HS-5 (cell line): ENCODE results near the gene FERMT3.

ENCODE experiments used
- DNase-seq: peaks from one replicate; pipeline ENCODE4 v3.0.0-alpha.2; 2012; ENCODE audit warnings: low read depth

The FERMT3 gene

GRCh38 chr11:64249563-64250414, 43.3 kb downstream of the FERMT3 start:
- DNase-seq: no peak

GRCh38 chr11:64250415-64251015, 44.0 kb downstream of the FERMT3 start:
- DNase-seq: no peak

DNA sequence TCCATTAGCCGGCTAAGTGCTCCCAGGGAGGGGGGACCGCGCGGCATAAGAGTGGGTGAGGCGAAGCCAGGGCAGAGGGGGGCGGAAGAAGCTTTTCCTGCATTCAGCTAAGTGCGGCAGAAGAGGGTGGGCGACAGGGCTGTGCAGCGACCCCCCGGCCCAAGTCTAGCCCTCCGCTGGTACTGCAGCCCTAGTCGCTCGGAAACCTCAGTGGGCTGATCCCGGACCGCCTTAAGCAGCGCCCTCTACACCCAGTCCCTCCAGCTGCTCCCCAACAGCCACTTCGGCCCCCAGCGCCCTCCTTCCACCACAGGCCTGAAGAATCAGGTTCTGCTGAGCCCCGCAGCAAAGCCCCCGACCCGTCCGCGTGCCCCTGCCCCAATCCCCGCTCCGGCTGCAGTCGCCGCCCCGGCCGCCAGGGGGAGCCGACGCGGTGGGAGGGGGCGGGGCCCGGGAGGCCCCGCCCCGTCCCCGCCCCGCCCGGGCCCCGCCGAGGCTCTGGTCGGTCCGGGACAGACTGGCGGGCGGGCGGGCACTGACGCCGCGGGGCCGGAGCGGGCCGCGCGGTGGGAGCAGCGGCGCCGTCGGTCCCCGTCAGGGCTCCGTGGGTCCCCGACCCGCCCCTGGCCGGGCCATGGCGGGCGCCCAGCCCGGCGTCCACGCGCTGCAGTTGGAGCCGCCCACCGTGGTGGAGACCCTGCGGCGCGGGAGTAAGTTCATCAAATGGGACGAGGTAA, 44.7 kb downstream of the FERMT3 start, which contains the start of gene PLCB3:
PLCB3 (plus strand) TSS at position 515 of the 737 bp plus-strand sequence; CDS start at position 635, 120 bp downstream.
- no peak for DNase-seq

- no peak for DNase-seq
These were observed 45.2 kb downstream of the FERMT3 start for GRCh38 chr11:64251753-64252002.

GRCh38 chr11:64252003-64252872, 45.7 kb downstream of the FERMT3 start:
- no peak for DNase-seq

DNA sequence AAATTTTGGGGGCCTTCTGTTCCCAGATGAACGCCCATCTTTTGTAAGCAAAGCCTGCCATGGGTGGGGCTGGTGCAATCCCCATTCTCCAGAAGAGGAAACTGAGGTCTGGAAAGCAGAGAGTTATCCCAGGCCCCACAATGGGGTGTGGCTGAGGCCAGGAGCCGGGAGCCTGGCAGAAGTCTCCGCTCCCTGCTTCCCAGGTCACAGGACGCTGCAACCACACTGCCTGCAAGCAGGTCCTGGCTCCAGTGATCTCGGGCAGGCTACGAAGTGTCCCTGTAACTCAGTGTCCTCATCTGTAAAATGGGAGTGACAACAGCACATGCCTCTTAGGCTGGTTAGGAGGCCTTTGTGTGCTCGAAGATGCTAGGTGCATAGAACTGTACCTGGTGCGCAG, 46.5 kb downstream of the FERMT3 start:
- DNase-seq: no peak

DNA sequence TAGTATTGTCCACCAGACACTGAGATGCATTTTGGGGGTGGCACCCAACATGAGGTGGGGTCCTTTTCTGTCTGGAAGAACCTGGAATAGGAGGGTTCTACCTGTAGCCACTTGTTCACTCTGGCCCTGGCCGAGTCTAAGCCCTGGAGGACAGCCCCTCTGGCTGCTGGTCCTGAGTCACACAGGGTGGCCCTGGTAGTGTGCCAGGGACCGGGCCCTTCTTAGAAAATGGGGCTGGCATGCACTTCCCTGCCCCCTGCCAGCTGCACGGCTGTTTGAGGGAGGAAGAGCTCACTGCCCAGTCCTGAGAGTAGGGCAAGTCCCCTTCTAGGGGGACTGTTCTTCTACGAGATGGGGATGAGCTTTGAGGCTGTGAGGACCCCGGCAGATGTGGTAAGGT, 47.0 kb downstream of the FERMT3 start:
- DNase-seq: no peak

DNA sequence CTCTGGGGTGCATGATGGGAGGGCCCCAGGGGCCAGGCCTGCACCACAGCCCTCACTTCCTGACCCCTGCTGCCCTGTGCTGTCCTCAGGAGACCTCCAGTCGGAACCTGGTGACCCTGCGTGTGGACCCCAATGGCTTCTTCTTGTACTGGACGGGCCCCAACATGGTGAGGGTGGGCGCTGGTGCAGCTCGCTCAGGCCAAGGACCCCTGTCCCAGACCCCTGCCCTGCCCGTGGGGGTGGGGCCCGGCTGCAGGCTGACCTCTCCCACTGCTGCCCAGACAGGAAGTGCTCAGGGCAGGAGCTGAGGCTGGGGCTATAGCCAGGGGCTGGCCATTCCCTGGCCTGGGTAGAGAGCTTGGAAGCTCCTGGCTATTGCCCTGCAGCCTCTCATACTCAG, 47.8 kb downstream of the FERMT3 start:
- DNase-seq: no peak

GRCh38 chr11:64255135-64256128, 48.9 kb downstream of the FERMT3 start:
- no peak for DNase-seq

DNA sequence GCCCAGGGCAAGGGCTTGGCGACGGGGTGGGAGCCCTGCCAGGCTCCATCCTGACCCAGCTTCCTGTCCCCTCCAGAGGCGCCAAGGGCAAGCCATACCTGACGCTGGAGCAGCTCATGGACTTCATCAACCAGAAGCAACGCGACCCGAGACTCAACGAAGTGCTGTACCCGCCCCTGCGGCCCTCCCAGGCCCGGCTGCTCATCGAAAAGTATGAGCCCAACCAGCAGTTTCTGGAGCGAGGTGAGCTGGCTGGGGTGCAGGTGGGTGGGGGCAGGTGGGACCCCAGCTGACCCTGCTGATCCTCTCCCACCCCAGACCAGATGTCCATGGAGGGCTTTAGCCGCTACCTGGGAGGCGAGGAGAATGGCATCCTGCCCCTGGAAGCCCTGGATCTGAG, 49.8 kb downstream of the FERMT3 start:
- no peak for DNase-seq

DNA sequence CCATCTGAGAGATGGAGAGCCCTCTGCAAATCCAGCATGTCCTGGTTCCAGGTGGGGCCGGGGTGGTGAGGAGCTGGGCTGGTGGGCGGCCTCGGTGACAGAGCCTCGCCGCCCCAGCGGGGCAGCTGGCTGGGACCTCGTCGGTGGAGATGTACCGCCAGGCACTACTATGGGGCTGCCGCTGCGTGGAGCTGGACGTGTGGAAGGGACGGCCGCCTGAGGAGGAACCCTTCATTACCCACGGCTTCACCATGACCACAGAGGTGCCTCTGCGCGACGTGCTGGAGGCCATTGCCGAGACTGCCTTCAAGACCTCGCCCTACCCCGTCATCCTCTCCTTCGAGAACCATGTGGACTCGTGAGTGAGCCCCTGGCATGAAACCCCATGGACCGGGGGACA, 51.8 kb downstream of the FERMT3 start:
- no peak for DNase-seq

- no peak for DNase-seq
These were observed 52.5 kb downstream of the FERMT3 start for GRCh38 chr11:64258946-64259532.

- DNase-seq: no peak
These were observed 53.1 kb downstream of the FERMT3 start for GRCh38 chr11:64259533-64260067.

- no peak for DNase-seq
These were observed 53.7 kb downstream of the FERMT3 start for GRCh38 chr11:64260147-64260708.

GRCh38 chr11:64261556-64262080, 55.1 kb downstream of the FERMT3 start:
- DNase-seq: no peak

- no peak for DNase-seq
These were observed 55.9 kb downstream of the FERMT3 start for GRCh38 chr11:64262271-64263002.

GRCh38 chr11:64263021-64263946, 56.8 kb downstream of the FERMT3 start:
- no peak for DNase-seq

GRCh38 chr11:64263947-64264317, 57.4 kb downstream of the FERMT3 start:
- DNase-seq: no peak
